Spleen (tissue), 11 donors: ENCODE results near the gene CFL1. TPM values are rescaled to one million over a fixed set of nuclear protein-coding genes. Genes with fewer than 3 reads are reported as not detected.
A peak's percentile ranks its signal among the peaks of the same experiment; 100 is the strongest.

Experiments
- DNase-seq: peaks from one replicate; pipeline ENCODE4 v3.0.0-alpha.2; 2020
- H3K27ac ChIP-seq, 8 donors: fragments of 200-600 bp; sonication (generic) in 7 of 8; 1 replicate in 4 of 8; 2 replicates in 4 of 8; pipeline versions ENCODE4 v1.5.0 to v1.8.0; 2016 to 2021; ENCODE audit warnings: inconsistent platforms in 4 of 8, mild to moderate bottlenecking in 4 of 8, moderate library complexity in 1 of 8
- H3K27me3 ChIP-seq, 7 donors: fragments of 200-600 bp; sonication (generic) in 6 of 7; replicated peaks in 1 of 7; 1 replicate in 4 of 7; 2 replicates in 3 of 7; pipeline versions ENCODE4 v1.5.0 to v1.8.0; 2016 to 2021; ENCODE audit warnings: inconsistent platforms in 3 of 7, mild to moderate bottlenecking in 1 of 7
- H3K36me3 ChIP-seq, 6 donors: fragments of 200-600 bp; sonication (generic) in 5 of 6; 1 replicate in 4 of 6; 2 replicates in 2 of 6; pipeline versions ENCODE4 v1.5.0 to v1.8.0; 2016 to 2021; ENCODE audit warnings: inconsistent platforms in 2 of 6
- H3K4me1 ChIP-seq, 6 donors: fragments of 200-600 bp; sonication (generic) in 5 of 6; 1 replicate in 3 of 6; 2 replicates in 3 of 6; pipeline versions ENCODE4 v1.5.0 to v1.8.0; 2016 to 2021; ENCODE audit warnings: inconsistent platforms in 3 of 6
- H3K4me3 ChIP-seq, 8 donors: fragments of 200-600 bp; sonication (generic) in 7 of 8; 1 replicate in 4 of 8; 2 replicates in 4 of 8; pipeline versions ENCODE4 v1.5.0 to v1.8.0; 2016 to 2021; ENCODE audit warnings: inconsistent platforms in 4 of 8, mild to moderate bottlenecking in 4 of 8, moderate library complexity in 2 of 8
- H3K9me3 ChIP-seq, 8 donors: fragments of 200-600 bp; sonication (generic) in 7 of 8; 1 replicate in 4 of 8; 2 replicates in 4 of 8; pipeline versions ENCODE4 v1.5.0 to v1.8.0; 2016 to 2021; ENCODE audit warnings: inconsistent platforms in 4 of 8
- POLR2A ChIP-seq, 3 donors: fragments of 450-650 bp; IDR thresholded peaks; one replicate each; pipeline ENCODE4 v1.5.1; 2017; ENCODE audit warnings: antibody characterized with exemption in 3 of 3, mild to moderate bottlenecking in 1 of 3
- POLR2AphosphoS5 ChIP-seq, 3 donors: sonication (generic); formaldehyde crosslinking; IDR thresholded peaks; one replicate each; pipeline ENCODE4 v1.5.1; 2017; ENCODE audit warnings: antibody characterized with exemption in 3 of 3
- WGBS, 5 donors: extraction: QIAGEN DNeasy Blood & Tissue Kit in 3 of 5; methylation state at CpG; one replicate each; pipeline versions ENCODE4 v1.1.5 to v1.1.7; 2013 to 2018; 5-methylcytosine and 5-hydroxymethylcytosine counted together
- intact Hi-C: fragments of 100-400 bp; cut with DNase I; formaldehyde crosslinking; loops from one replicate; pipeline ENCODE4 v1.15.0; 2023; ENCODE audit warnings: low total_unique reads
- polyA plus RNA-seq, 3 donors: library from polyadenylated mRNA; stranded (reverse); fragments of 200-250 nt; gene quantifications; one replicate each; pipeline ENCODE4 v1.2.1, GENCODE V29; 2013
- total RNA-seq, 7 donors: library from RNA; depleted of rRNA in 3 of 7; stranded (reverse); fragments of >200 nt in 3 of 7; fragmentation: NEBNext Ultra II Directional in 4 of 7; extraction: Animal tissue kit (Norgen Biotek cat#: 25700) in 4 of 7; gene quantifications; one replicate each; pipeline versions ENCODE4 v1.1.0 to v1.2.1, GENCODE V29; 2016 to 2021
- TF ChIP-seq, protein P1 (sequence below), 11 experiments: fragments of 200-600 bp in 7 of 11; fragments of 450-650 bp in 4 of 11; sonication (generic) in 4 of 11; IDR thresholded peaks in 8 of 11; conservative IDR thresholded peaks in 3 of 11; 1 replicate in 7 of 11; 2 replicates in 4 of 11; pipeline versions ENCODE4 v1.4.0 to v1.8.0; 2016 to 2021; ENCODE audit warnings: antibody characterized with exemption in 11 of 11, inconsistent platforms in 4 of 11, mild to moderate bottlenecking in 1 of 11
- donor health status: healthy with polysubstance abuse.
- donor health status: DM: no; HTN: no; CAD: no; lungs with moderate emphysema.
- donor health status: DM: no; HTN: no; CAD: no.
- donor health status: Bipolar disorder and iron deficiency.
- donor health status: healthy.
- donor health status: DM: no; HTN: no; CAD: no.
- donor health status: DM: yes; HTN: yes; CAD: no.

The CFL1 gene
- total and polyA plus RNA-seq, 10 donors = 562 to 1,219 (median 865) TPM

DNA sequence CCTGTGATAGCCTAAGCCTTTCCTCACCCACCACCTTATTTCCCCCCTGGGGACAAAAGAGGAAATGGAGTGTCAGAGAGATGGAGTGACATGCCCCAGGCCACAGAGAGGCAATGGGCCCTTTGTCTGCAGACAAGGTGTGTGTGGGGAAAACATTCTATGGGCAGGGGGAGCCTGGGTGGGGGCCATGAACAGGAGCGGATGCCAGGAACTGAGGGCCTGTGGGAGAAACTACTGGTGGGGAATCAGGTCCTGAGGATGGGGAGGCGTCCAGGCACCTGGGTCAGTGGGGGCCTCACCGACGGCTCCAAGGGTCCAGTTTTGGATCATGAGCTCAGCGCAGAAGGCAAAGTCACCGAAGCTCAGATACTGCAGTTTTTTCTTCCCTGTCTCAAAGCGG, 27.3 kb upstream of the CFL1 start:
- TF ChIP-seq POLR2AphosphoS5 (IDR thresholded peaks at IDR 0.05) = no peak
- TF ChIP-seq, protein P1, sequence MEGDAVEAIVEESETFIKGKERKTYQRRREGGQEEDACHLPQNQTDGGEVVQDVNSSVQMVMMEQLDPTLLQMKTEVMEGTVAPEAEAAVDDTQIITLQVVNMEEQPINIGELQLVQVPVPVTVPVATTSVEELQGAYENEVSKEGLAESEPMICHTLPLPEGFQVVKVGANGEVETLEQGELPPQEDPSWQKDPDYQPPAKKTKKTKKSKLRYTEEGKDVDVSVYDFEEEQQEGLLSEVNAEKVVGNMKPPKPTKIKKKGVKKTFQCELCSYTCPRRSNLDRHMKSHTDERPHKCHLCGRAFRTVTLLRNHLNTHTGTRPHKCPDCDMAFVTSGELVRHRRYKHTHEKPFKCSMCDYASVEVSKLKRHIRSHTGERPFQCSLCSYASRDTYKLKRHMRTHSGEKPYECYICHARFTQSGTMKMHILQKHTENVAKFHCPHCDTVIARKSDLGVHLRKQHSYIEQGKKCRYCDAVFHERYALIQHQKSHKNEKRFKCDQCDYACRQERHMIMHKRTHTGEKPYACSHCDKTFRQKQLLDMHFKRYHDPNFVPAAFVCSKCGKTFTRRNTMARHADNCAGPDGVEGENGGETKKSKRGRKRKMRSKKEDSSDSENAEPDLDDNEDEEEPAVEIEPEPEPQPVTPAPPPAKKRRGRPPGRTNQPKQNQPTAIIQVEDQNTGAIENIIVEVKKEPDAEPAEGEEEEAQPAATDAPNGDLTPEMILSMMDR (IDR thresholded peaks at IDR 0.05 in 8 of 11, conservative IDR thresholded peaks at IDR 0.05 in 3 of 11) = no peak
- TF ChIP-seq POLR2A (IDR thresholded peaks at IDR 0.05) = no peak
- peak; percentile 69 for DNase-seq
- H3K4me1 ChIP-seq = peaks cover 27 to 85% (median 53%) of the 10 kb centered on the region in 6 donors
- peaks cover 0 to 63% (median 38%) of the 10 kb centered on the region in 6 donors for H3K36me3 ChIP-seq
- H3K27me3 ChIP-seq = no peaks in the 10 kb centered on the region
- WGBS, 5 donors = 89 to 98% (median 93%) methylated on average over 7 of the region's 7 CpGs
- intact Hi-C loops = loop anchor here (5.0 kb wide), 1 partner anchor 102 kb away; no protein-coding TSS in a partner anchor
- no peaks in the 10 kb centered on the region for H3K9me3 ChIP-seq
- peak overlapping the region in 4 of 8 donors; percentile 39 to 60 (median 49) for H3K27ac ChIP-seq
- no peak overlapping the region for H3K4me3 ChIP-seq

DNA sequence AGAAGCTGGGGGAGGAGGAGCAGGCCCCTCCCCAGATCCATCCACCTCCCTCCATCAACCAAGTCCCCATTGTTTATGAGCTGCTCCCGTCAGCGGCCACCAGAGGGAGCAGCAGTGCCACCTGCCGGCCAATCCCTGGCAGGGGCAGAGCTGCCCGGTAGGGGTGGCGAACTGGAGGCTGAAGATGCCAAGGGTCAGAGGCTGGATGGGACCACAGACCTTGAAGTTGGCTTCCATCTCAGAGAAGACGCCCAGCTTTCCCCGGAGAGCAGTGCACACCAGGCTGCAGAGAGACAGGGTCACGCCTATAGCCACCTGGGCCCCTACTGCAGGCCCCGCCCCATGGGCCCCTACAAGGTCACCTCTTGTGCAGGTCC, 26.7 kb upstream of the CFL1 start:
- H3K36me3 ChIP-seq = peaks cover 0 to 63% (median 38%) of the 10 kb centered on the region in 6 donors
- H3K9me3 ChIP-seq = no peaks in the 10 kb centered on the region
- DNase-seq = peak; percentile 96
- H3K4me1 ChIP-seq = peaks cover 21 to 85% (median 52%) of the 10 kb centered on the region in 6 donors
- H3K4me3 ChIP-seq = no peak overlapping the region
- TF ChIP-seq POLR2A (IDR thresholded peaks at IDR 0.05) (no peak), POLR2AphosphoS5 (IDR thresholded peaks at IDR 0.05) (peak; percentile 85 to 88 (median 86))
- TF ChIP-seq, protein P1 (IDR thresholded peaks at IDR 0.05 in 8 of 11, conservative IDR thresholded peaks at IDR 0.05 in 3 of 11) = peak; percentile 98 to 100 (median 99)
- 2 to 23% (median 20%) methylated on average over 3 to 9 of the region's 9 CpGs for WGBS, 5 donors
- intact Hi-C loops = loop anchor here (5.0 kb wide), 1 partner anchor 103 kb away; no protein-coding TSS in a partner anchor
- H3K27me3 ChIP-seq = no peaks in the 10 kb centered on the region
- H3K27ac ChIP-seq = peak overlapping the region in 5 of 8 donors; percentile 13 to 60 (median 41)

DNA sequence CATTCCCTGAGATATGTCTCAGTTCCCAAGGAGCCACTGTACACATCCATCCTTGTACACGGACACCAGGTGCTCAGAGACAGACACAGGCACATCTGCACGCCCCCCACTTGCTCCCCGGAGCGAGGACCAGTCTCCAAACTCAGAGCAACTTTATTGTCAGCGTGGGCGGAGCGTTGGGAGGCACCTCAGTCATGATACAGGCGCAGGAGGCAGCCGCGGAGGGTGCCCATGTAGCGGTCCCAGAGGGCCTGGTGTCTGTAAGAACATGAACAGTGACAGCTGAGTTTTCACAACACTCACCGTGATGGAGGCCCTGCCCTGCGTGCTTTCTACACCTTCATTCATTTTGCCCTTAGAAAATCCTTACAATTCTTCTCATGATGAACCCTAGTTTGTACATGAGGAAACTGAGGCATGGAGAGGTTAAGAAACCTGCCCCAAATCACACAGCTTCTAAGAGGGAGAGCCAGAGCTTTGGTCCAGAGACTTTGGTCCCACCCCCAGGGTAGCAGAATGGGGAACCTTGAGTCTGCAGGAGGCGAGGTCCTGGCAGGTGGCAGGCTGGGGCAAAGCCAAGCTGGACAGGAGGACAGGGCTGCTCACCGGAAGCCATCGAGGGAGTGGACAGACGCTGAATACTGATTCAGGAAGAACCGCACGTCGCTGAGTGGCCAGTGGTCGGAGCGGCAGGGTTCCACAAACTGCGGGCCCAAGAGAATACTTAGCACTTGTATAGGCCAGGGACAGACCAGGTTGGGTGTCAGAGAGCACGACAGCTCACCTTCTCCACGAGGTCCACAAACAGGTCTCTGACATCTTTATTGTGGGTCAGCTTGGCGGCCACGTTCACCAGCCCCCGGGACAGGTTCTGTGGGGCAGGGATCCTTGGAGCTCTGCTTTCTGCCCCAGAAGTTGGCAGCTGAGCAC, 26.1 kb upstream of the CFL1 start:
- peak; percentile 79 for DNase-seq
- Histone ChIP-seq H3K27ac (peak overlapping the region in 5 of 8 donors; percentile 13 to 60 (median 41)), H3K27me3 (no peaks in the 10 kb centered on the region), H3K4me1 (peaks cover 15 to 85% (median 52%) of the 10 kb centered on the region in 6 donors), H3K36me3 (peaks cover 0 to 63% (median 38%) of the 10 kb centered on the region in 6 donors), H3K4me3 (no peak overlapping the region), H3K9me3 (no peaks in the 10 kb centered on the region)
- 77 to 90% (median 84%) methylated on average over 20 to 28 of the region's 28 CpGs for WGBS, 5 donors
- no peak for TF ChIP-seq POLR2A (IDR thresholded peaks at IDR 0.05)
- TF ChIP-seq, protein P1 (IDR thresholded peaks at IDR 0.05 in 8 of 11, conservative IDR thresholded peaks at IDR 0.05 in 3 of 11) = no peak
- TF ChIP-seq POLR2AphosphoS5 (IDR thresholded peaks at IDR 0.05) = no peak
- intact Hi-C loops = no loop called here
